Muscle of arm (tissue), 12 donors: ENCODE measurements around the gene MYOZ2. TPM values are rescaled to one million over a fixed set of nuclear protein-coding genes. Genes with fewer than 3 reads are reported as not detected.
"Not testable (repeated sequence)": the region's sequence is repeated elsewhere in the genome, so short reads cannot be mapped to it uniquely, and the experiment has no call there.

Source experiments
- DNase-seq: peaks from one replicate; pipeline ENCODE4 v3.0.0-alpha.2; 2013
- polyA plus RNA-seq, 12 donors: library from polyadenylated mRNA; unstranded; fragments of 120-200 nt; gene quantifications; one replicate each; pipeline ENCODE4 v1.2.1, GENCODE V29; 2013; ENCODE audit not compliant: insufficient read length in 12 of 12

Gene MYOZ2
- polyA plus RNA-seq, 12 donors: 103 to 366 (median 300) TPM; not detected in 1

DNA sequence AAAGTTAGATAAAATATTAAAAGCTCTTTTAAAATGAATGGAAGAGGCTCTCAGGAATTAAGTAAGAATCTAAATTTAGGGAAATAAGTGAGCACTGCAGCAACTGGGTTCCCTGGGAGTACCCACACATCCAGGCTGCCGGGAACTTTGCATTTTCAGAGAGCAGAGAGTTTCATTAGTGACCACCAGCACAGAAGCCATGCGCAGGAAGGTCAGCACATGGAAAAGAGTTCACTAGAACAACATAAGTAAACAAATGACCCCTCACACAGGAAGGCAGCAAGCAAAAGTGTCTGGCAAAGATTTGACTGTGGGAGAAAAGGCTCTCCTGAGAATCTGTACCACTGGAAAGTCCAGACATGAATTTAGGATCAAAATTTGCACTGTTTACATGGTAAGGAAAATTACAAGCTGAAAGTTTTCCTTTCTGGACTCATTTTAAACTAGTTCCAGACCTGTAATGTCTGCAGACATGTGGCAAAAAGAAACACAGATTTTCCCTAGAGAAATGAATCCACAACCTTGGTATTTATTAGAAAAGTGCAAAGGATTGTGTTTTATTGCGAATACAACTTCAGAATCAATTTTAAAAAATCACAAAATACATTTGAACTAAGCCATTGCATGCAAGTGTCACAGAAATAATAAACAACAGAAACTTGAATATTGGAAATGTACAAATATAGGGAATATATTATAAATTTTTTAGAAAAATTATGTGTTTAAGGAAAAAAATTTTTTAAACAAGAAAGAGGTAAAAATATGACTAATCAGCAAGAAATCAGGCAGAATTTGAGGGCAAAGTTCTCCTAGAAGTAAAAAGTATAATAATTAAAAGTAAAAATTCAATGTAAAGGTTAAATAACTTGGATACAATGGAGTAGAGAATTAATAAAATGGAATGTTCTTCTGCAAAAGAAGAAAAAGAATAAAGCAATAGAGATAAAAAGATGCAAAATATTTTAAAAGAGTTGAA is 18.4 kb upstream of the MYOZ2 start:
- no peak for DNase-seq

DNA sequence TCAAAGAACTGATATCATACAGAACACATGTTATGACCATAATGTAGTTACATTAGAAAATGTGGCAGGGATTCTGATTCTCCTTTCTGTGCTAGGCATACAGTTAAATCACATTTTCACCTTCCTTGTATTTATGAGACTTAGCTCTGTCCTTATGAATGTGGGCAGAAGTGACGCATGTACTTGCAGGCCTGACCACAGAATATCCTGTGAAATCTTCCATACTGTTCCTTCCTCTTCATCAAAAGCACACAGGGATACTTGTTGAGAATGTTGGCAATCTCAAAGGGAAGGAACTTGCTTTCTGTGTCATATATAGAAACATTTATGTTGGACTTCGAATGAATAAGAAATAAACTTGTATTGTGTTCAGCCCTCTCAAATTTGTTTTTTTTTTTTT is 17.2 kb upstream of the MYOZ2 start:
- DNase-seq: no peak

DNA sequence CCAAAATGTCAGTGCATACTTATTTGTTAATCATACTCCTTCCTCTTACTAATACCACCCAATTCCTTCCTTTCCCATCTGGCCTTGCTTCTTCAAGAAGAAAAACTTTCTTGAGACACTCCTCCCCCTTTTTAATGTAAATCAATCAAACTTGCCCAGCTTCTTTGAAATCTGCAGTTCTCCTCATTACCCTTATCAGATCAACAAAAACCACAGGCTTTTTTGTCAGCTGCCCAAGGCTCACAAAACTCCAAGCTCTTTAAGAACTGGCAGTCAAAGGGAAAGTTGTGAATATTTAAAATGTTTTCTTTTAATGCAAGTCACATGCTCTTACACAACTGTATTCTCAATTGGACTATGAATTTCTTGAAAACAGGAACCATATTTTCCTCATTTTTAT is 11.3 kb upstream of the MYOZ2 start:
- DNase-seq: no peak

DNA sequence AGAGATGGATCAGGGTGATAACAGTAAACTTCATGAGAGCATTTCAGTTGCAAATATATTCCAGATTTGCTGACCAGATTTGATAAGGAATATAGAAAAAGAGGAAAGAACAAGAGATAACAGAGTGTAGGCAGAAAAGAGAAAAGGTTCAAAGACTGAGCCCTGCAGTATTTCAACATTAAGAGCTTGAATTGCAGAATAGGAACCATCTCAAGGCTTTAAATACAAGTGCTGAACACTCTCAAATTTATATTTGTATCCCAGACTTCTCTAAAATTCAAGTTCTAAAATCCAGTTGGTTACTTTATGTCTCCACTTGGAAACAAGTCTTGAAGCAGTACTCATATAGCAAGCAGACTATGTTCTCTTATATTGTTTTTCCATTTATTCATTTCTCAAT is 9.7 kb upstream of the MYOZ2 start:
- DNase-seq: no peak

DNA sequence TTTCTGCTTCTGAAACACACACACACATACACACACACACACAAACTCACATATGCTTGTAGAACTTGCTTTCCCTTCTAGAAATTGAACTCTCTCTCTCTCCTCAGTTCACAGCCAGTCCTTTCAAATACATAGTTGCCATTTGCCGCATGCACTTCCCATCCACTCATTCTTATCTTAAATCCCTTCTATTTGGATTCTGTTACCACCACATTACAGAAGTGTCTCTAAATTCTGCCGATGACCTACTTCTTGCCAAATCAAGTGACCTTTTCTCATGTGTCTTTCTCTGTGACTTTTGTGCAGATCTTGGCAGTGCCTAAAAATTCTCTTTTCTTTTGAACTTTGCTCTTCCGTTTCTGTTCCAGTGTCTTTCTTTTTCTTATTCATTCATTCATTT is 7.5 kb upstream of the MYOZ2 start:
- no peak for DNase-seq

DNA sequence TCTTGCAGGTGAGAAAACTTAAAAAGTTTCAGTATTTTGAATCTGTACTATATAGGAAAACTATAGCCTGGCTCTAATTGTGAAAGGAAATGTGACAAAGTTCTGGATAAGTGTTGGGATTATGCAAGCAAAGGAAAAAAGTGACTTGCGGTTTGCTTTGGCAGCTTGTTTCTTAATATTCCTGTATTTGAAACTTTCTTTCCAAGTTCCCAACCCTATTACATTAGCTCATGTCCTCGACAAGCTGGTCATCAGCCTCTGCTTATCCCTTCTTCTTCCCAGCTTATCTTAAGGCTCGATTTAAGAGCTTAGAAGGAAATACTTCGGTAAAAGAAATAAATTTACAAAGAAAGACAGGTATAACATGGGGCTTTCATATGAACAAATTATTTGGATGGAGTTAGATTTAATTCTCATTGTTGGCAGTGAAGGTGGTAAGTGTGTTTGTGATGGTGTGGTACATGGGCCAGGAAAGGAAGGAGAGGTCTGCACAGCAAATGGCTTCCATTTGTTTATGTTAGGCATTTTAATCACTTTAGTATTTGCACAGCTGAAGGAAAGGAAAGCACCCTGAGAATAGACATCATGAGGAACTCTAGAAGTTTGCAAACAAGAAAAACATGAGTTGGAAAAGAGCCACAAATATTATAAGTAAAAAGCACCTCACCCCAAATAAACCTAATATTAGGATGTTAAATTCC is 5.1 kb upstream of the MYOZ2 start:
- DNase-seq: no peak

DNA sequence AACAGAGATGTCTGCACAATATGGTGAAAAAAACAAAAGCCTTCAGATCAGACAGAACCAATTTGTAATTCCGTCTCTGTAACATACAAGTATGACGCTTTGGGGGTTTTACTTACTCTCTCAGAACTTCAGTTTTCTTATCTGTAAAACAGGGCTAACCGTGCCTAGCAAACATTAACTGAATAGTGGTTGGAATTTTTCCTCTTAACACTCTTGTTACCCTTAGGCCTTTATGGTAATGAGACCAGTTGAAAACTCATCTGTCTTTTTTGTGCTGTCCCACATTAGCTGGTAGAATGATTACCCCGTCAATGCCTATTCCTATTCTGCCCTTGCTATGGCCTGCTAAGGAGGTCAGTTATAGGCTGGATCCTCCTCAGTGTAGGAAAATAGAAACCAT is 4.5 kb upstream of the MYOZ2 start:
- DNase-seq: no peak

DNA sequence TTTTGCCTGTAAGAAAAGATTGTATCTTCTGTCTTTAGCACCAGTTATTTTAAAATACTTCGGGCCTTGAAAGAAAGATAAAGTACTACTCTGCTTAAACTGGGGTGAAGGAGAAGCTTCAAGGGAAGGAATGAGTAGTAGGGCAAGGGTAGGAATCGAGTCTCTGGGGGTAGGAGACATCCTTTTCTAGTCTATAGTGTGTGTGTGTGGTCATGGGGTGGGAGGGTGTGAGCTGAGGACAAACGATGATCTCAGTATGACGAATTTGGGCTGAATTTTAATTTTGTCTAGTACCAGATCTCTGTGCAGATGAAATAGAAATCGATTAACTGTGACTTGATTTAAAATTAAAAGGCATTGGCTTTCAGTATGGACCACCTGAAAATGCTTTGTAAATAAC is 3.3 kb upstream of the MYOZ2 start:
- no peak for DNase-seq

DNA sequence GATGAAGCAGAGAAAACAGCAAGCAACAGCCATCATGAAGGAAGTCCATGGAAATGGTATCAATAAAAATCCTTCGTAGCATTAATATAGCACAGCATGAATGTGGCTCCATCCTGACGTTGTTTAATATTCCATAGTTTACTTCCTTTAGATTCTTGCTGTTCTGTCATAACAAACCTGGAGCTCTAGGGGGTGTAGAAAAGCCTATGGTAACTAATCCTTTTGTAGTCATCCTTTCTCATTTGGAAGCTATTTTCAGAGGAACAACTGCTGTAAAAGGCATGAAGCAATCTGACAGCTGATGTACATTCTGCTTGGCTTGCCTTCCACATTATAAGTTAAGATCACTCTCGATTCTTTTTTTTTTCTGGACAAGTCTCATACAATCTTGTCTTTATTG is 914 bp downstream of the MYOZ2 start:
- DNase-seq: no peak

DNA sequence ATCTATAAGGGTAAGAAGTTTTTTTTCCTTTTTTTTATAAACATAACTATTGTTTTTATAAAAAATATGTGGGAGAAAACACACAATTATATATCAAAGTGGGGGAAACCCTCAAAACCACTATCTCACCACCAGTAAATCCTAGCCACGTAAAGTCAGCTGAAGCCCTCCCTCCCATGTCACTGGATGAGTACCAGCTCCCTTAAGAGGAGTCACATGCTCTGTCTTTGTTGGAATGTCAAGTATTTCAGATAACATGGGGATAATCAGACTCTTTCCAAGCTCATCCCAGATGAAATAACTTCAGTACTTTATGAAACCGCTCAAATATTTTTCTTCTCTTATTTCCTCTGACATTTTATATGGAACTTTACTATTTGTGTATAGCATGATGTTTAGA is 2.4 kb downstream of the MYOZ2 start:
- no peak for DNase-seq

DNA sequence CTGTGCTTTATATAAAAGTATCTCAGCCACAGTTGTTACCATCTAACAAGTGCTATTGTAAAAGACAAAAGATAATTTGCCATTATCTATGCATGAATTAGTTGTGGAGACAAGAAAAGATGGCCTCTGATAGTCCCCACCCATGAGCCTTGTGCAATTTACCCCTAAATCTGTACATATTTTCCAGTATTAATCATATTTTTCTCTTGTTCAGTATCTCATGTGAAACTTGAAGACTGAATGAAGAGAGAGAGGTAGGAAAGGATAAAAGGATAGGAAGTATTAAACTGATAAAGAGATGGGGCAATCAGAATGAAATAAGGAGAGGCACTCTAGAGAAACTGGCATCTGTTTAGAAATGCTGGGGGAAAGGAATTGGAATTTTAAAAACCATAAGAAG is 3.7 kb downstream of the MYOZ2 start:
- no peak for DNase-seq

DNA sequence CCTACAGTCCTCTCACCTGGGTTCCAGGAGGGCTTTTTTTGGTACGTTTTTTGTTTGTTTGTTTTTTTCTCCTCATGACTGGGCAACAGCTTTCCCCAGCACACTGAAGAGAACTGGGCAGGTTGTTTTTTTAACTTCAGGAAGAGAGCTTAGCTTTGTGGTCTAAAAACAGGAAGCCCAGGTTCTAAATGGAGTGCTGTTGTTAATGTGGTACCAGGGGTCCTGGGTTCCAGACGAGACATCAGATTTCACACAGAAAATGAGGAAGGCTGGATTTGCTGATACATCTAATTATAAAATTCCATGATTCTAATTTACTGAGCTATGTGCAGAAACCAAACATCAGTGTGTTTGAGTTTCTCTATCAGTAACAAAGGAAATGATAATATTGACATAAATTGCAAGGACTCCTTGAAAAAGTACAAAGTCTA is 4.2 kb downstream of the MYOZ2 start:
- DNase-seq: no peak

DNA sequence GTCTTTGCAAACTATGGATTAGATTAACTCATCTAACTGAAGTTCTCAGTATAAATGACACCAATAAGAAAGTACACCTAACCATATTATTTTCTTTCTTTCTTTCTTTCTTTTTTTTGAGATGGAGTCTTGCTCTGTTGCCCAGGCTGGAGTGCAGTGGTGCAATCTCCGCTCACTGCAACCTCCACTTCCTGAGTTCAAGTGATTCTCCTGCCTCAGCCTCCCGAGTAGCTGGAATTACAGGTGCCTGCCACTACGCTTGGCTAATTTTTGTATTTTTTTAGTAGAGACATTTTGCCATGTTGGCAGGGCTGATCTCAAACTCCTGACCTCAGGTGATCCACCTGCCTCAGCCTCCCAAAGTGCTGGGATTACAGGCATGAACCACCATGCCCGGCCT is 5.7 kb downstream of the MYOZ2 start:
- DNase-seq: not testable (repeated sequence)

DNA sequence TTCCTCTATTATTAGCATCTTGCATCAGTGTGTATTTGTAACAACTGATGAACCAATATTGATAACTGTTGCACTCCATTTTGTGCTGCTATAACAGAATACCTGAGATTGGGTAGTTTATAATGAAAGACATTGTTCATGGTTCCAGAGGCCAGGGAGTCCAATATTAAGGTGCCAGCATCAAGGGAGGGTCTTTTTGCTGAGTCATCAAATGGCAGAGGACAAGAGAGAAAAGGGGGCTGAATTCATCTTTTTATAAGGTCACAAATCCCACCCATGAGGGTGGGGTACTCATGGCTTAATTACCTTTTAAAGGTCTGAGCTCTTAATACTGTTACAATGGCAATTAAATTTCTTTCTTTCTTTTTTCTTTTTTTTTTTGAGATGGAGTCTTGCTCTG is 7.2 kb downstream of the MYOZ2 start:
- DNase-seq: no peak

DNA sequence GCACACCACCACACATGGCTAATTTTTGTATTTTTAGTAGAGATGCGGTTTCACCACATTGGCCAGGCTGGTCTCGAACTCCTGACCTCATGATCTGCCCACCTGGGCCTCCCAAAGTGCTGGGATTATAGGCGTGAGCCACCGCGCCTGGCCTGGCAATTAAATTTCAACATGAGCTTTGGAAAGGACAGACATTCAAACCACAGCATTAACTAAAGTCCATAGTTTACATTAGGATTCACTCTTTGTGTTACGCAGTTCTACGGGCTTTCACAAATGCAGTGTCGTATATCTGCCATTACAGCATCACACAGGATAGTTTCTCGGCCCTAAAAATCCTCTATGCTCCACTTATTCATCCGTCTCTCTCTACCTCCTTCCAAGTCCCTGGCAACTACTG is 7.7 kb downstream of the MYOZ2 start:
- not testable (repeated sequence) for DNase-seq

DNA sequence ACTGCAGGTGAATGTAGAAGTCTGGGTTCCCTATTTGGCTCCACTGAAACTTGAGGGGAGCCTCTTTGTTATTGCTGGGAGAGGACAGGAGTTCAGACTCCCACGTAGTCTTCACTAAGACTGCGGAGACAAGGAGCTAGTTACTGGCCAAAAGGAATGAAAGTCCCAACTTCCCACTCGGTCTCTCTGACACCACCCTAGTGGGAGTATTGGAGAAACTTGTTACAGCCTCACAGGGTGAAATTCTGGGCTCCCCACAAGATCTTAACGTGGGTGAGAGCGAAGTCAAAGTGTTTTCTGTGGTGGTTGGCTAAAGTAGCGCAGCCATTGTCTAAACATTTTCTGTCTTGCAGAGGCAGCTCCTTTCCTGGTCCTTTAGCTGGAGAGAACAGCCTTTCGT is 13.5 kb downstream of the MYOZ2 start:
- DNase-seq: no peak

DNA sequence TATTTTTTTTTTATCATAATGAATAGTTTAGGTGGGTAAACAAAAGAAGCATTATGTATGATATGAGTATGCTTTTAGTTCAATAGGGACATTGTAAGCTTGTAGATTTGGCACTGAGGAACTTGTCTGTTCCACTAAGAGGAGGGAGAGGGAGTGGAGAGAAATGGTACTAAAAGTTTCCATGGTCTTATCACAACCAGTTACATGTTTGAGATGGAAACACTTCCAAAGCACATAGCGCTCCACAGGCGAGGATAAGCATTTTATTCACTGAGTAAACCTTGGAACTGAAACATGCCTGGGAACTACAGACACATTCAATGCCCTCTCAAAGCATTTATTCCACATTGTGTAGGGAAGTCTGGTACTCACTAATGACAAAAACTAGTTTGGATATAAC is 15.5 kb downstream of the MYOZ2 start:
- no peak for DNase-seq

DNA sequence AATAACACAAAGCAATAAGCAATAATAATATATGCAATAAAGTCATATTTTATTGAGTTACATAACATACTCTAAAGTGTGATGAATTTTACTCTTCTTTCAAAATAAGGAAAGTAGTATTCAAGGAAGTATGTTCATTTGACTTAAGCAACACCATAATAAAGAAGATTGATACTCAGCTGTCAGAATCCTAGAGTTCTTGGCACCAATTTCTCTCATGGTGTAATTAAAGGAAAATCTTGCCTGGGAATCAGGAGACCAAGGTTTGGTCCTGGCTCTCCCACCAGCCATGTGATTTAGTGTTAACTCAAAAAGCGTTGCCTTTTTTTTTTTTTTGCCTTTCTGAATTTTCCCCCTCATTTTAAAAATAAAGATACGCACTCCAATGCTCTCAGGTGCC is 17.1 kb downstream of the MYOZ2 start:
- no peak for DNase-seq

DNA sequence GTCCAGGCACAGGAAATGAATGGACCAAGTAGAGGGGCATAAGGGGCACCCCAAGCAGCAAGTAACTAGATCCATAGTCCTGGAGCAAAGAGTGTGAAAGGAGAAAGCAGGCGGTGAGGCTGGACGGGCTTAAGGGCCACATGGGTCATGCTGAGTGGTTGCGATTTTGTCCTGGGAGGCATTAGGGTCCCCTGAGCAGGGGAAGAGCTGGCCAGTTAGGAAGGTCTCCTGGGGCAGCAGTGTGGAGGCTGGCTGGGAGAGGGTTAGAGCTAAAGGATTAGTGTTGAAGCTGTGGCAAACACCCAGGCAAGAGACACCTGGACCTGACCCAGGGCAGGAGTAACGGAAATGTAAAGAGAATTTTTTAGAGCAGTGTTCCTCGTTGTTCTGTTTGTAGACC is 26.5 kb downstream of the MYOZ2 start:
- DNase-seq: no peak

DNA sequence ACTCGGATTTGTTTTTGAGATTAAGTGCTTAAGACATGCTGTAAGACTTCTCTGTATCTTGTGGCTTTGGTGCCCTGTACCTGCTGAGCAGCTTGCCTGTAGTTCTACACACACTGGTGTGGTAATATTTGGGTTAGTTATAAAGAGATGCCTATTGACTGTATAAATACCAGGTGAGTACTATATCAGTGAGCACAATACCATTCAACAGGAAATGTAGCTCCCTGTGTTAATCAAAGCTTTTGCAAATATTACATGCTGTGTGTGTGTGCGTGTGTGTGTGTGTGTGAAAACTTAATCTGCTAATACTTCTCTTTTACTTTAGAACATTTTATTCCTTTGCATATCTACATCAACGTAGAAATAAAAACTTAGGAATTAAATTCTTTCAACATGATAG is 30.1 kb downstream of the MYOZ2 start:
- DNase-seq: no peak

DNA sequence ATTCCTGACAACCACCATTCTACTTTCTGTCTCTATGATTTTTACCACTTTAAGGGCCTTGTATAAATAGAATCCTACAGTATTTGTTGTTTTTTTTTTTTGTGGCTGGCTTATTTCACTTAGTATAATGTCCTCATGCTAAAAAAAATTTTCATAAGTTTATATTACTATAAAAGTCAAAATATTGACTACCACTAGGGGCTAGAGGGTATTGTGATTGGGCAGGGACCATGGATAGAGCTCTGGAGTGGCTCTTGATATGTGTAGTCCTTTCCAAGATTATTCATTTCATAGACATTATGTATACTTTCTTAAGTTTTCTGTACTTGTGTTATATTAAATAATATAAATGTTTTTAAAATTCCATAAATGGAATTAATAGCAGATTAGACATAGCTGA is 34.6 kb downstream of the MYOZ2 start:
- no peak for DNase-seq

DNA sequence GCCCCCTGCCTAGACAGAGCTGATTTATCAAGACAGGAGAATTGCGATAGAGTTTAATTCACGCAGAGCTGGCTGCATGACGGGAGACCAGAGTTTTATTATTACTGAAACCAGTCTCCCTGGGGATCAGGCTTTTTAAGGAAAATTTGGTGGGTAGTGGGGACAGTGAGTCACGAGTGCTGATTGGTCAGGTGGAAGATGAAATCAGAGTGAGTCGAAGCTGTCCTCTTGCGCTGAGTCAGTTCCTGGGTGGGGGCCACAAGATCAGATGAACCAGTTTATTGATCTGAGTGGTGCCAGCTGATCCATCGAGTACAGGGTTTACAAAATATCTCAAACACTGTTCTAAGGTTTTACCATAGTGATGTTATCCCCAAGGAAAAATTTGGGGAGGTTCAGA is 36.6 kb downstream of the MYOZ2 start:
- DNase-seq: no peak

DNA sequence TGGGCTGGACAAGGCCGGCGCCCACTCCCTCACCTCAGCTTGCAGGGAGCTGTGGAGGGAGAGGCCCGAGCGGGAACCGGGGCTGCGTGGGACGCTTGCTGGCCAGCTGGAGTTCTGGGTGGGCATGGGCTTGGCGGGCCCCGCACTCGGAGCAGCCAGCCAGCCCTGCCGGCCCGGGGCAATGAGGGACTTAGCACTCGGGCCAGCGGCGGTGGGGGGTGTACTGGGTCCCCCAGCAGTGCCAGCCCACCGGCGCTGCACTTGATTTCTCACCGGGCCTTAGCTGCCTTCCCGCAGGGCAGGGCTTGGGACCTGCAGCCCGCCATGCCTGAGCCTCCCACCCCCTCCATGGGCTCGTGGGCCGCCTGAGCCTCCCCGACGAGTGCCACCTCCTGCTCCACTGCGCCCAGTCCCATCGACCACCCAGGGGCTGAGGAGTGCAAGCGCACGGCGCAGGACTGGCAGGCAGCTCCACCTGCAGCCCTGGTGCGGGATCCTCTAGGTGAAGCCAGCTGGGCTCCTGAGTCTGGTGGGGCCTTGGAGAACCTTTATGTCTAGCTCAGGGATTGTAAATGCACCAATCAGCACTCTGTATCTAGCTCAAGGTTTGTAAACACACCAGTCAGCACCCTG is 38.2 kb downstream of the MYOZ2 start:
- not testable (repeated sequence) for DNase-seq
